Measurements from ENCODE around the gene MREG.
"Not testable (repeated sequence)": the region's sequence is repeated elsewhere in the genome, so short reads cannot be mapped to it uniquely, and the experiment has no call there.

MREG gene

GRCh38 chr2:216018709-216019108 is 5.4 kb upstream of the MREG start:
- no peak for DNase-seq

- no peak for DNase-seq
Observed at GRCh38 chr2:216017365-216017764, 4.0 kb upstream of the MREG start.

GRCh38 chr2:216016581-216016980 is 3.2 kb upstream of the MREG start:
- no peak for DNase-seq

- DNase-seq: no peak
Observed at GRCh38 chr2:216015722-216016464, 2.5 kb upstream of the MREG start.

- no peak for DNase-seq
Observed at GRCh38 chr2:216014986-216015385, 1.6 kb upstream of the MREG start.

GRCh38 chr2:216014006-216014405 is 655 bp upstream of the MREG start:
- no peak for DNase-seq

- DNase-seq: no peak
Observed at GRCh38 chr2:216012830-216013079, 596 bp downstream of the MREG start.

GRCh38 chr2:216012133-216012829 is 1.1 kb downstream of the MREG start:
- no peak for DNase-seq

- DNase-seq: not testable (repeated sequence)
Observed at GRCh38 chr2:216009215-216009614, 4.1 kb downstream of the MREG start.

- no peak for DNase-seq
Observed at GRCh38 chr2:216008387-216008786, 5.0 kb downstream of the MREG start.

- no peak for DNase-seq
Observed at GRCh38 chr2:216006164-216006663, 7.1 kb downstream of the MREG start.

- no peak for DNase-seq
Observed at GRCh38 chr2:216004697-216005283, 8.6 kb downstream of the MREG start.

- DNase-seq: no peak
Observed at GRCh38 chr2:216003876-216004696, 9.3 kb downstream of the MREG start.

GRCh38 chr2:216002693-216003092 is 10.7 kb downstream of the MREG start:
- no peak for DNase-seq

- no peak for DNase-seq
Observed at GRCh38 chr2:216002101-216002678, 11.2 kb downstream of the MREG start.

- DNase-seq: no peak
Observed at GRCh38 chr2:216001216-216002100, 11.9 kb downstream of the MREG start.

- no peak for DNase-seq
Observed at GRCh38 chr2:215998636-215999035, 14.7 kb downstream of the MREG start.

- DNase-seq: no peak
Observed at GRCh38 chr2:215997219-215997618, 16.1 kb downstream of the MREG start.

GRCh38 chr2:215994911-215995310 is 18.4 kb downstream of the MREG start:
- DNase-seq: no peak

- DNase-seq: not testable (repeated sequence)
Observed at GRCh38 chr2:215988556-215989207, 24.7 kb downstream of the MREG start.

- no peak for DNase-seq
Observed at GRCh38 chr2:215985257-215985656, 28.1 kb downstream of the MREG start.

Measured in NCI-H1436 treated with DMSO at 0.1 percent for 48 hours (cell line).